Glomerular visceral epithelial cell (primary cell): ENCODE data around the gene NUDC.

Experiments used
- DNase-seq: peaks from one replicate; pipeline ENCODE4 v3.0.0-alpha.2; 2016; ENCODE audit errors: extremely low spot score

The NUDC gene

GRCh38 chr1:26951216-26951615 is 29.7 kb downstream of the NUDC start:
- no peak for DNase-seq

DNA sequence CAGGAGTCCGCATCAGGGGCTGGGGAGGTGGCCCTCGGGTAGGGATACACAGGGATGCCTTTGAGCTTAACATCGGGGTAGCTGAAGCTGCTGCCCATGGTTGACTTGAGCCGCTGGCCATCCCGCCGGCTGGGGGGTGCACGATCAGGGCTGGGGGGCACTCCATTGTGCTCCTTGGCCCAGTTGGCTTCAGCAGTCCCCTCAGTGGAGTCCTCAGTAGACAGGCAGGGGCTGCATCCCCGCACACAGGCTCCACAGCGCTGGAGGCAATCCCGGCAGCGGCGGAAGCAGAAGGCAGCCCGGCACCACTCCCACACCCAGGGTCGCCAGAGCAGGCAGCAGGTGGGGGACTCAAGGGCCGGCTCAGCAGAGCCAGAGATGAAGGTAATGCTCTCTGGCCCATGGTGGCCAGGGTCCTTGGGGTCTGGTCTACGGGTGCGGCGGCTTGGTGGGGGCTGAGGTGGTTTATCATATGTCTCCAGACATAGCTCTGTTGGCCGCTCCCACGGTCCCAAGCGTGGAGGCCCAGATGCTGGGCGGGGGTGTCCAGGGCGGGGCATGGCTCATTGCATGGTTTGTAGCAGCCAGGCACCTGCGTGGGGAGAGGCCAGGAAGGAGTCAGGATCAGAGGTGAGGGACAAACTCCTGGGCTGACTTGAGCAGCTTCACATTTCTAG is 30.4 kb downstream of the NUDC start:
- DNase-seq: no peak

DNA sequence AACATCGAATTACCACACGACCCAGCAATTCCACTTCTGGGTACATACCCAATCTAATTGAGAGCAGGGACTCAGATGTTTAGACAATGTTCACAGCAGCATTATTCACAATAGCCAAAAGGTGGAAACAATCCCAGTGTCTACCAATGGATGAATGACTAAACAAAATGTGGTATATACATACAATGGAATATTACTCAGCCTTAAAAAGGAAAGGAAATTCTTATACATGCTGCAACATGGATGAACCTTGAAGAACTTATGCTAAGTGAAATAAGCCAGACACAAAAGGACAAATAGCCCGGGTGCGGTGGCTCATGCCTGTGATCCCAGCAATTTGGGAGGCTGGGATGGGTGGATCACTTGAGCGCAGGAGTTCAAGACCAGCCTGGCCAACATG is 31.8 kb downstream of the NUDC start:
- no peak for DNase-seq

DNA sequence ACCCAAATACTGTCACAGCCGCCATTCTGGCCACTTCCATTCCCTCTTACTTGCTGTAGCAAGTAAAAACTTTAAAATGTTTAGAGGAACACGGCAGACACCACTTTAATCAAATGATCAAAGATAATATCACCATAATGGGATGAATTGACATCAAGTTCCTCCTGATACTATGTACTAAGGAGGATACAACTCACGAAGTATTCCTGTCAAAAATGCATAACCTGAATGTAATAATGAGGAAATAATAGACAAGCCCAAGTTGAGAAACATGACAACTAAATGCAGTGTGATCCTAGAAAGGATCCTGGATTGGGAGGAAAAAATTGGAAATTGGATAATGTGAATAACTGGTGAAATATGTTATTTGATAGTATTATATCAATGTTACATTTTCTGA is 34.8 kb downstream of the NUDC start:
- no peak for DNase-seq

- DNase-seq: no peak
These were observed 35.8 kb downstream of the NUDC start for GRCh38 chr1:26957306-26957705.

GRCh38 chr1:26959270-26959669 is 37.7 kb downstream of the NUDC start:
- DNase-seq: no peak

DNA sequence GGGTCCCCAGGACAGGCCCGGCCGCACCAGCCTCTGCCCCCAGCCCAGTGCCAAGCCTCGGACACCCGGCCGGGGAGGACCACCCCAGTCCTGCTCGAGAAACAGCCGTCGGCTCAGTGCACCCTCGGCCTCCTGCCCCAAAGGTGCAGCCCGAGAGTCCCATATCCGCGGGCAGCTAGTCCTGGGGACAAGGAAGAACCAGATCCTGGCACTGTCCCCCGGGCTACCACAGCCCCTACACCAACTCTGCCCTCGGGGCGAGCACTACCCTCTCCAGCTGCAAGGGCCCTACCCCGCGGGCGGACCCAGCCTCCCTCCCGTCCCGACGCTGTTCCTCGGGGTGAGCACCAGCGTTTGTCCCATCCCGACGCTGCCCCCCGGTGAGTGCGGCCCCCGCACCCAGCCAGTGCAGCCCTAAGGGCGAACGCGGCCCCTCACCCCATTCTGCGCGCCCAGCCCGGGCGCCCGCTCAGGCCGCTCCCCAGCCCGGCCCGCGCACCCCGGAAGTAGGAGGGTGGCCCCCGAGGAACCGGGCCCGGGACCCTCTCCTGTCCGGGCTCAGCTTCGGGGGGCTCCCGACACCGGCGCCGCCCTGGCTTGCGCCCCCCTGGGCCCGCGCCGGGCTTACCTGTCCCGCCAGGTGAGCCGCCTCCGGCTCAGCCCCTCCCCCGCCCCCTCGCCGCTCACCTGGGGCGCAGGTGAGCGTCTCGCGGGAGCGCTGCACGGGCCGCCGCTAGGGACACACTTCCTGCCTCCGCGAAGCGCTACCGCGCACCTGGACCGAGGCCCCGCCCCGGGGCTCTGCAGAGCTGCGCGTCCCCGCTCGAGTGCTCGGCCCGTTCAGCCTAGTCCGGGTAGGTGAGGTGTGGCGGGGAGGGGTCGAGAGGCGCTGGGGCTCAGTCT is 38.4 kb downstream of the NUDC start, which contains the start of gene KDF1:
Gene KDF1, minus strand, starts transcription at position 747 of the 903 bp plus-strand sequence. CDS start 8,088 bp downstream, outside the sequence.
- DNase-seq: no peak

- no peak for DNase-seq
These were observed 39.1 kb downstream of the NUDC start for GRCh38 chr1:26960625-26960966.

GRCh38 chr1:26961826-26962225 is 40.3 kb downstream of the NUDC start:
- DNase-seq: peak; percentile 35

GRCh38 chr1:26965213-26965612 is 43.7 kb downstream of the NUDC start:
- no peak for DNase-seq

DNA sequence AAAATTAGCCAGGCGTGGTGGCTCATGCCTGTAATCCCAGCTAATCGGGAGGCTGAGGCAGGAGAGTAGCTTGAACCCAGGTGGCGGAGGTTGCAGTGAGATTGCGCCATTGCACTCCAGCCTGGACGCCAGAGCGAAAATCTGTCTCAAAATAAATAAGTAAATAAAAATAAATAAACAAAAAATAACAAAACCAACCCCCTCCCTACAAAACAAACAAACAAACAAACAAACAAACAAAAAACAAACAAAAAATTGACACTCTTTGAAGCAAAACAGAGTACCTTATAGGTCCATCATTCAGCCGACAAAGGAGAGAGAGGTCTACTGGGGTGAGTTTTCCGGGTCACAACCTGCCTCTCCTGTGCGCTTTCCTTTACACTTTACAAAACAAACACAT is 44.1 kb downstream of the NUDC start:
- no peak for DNase-seq

DNA sequence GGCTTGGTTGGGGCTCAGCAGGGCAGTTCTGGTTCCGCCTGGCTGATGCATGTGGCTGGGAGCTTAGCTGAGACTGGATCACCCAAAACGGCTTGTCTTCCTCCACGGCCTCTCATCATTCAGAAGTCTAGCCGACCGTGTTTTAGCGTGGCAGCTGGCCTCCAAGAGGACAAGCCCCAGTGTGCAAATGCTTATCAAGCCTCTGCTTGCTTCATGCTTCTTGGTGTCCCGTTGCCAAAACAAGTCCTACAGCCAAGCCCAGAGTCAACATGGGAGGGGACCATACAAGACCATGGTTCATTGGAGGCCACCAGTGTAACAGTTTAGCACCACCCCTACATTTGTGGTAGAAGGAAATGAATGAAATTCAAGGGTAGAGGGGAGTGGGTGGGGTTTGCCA is 49.3 kb downstream of the NUDC start:
- no peak for DNase-seq

DNA sequence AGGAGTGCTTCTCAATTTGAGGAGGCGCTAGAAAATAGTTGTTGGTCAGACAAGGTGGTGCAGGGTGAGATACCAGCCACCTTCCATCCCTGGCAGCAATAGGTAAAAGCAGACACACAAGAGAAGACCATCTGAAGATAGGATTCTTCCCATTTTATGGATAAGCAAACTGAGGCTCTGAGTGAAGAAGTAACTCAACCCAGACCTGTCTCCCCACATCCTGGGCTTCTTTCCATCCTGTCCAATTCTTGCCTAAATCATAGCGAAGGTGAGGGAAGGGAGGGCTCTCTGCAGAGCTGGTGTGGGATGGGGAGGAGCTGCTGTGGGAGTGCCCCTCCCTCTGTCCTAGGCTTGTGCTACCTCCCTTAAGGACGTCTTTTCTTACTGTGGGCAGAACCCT is 50.0 kb downstream of the NUDC start:
- no peak for DNase-seq

DNA sequence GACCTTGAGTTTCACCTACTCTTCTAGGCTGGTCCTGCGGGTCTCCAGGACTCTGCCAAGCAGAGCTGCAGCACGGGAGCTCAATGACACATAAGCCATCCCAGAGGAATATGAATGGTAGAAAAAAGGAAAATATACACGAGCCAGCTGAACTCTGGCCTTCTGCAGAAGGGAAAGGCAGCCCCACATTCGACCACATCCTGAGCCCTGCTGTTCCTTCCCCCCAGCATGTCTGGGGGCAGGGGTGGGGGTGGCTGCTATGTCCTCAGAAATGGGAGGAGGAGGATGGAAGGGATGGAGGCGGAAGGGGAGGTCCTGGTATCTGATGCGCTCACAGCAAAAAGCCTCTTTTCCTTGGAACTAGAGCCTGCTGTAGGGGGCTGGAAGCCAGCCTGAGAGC is 50.8 kb downstream of the NUDC start:
- no peak for DNase-seq

DNA sequence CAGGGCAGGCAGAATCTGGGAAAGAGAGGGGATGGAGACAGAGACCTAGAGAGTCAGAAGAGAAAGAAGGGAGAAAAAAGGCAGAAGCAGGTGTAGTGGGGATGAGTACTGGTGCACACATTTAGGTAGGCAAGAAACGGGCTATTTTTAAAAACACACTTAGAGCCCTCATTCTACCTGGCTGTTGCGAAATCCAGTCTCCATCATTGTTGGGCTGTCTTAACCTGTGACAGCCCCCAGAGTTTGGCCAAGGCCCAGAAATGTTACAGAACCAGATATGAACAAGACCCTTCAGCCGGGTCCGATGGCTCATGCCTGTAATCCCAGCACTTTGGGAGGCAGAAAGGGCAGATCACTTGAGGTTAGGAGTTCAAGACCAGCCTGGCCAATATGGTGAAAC is 51.3 kb downstream of the NUDC start:
- DNase-seq: no peak

GRCh38 chr1:26976621-26977510 is 55.3 kb downstream of the NUDC start:
- no peak for DNase-seq

DNA sequence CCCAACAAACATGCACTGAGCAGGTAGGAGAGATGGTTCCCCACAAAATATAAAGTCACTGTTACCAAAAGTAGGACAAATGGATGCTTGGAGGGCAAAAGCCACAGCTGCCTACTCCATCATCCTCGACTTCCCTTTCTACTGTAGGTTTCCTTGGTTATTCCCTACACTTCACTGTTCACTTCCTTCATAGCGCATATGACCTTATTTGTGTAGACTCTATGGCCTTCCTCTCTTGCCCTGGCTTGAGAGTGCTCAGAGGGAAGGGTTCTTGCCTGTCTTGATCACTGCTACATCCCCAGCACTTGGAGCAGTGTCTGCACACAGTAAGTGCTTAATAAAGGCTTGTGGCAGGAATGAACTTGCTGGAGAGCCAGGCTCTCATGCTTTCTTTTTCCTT is 57.4 kb downstream of the NUDC start:
- no peak for DNase-seq

DNA sequence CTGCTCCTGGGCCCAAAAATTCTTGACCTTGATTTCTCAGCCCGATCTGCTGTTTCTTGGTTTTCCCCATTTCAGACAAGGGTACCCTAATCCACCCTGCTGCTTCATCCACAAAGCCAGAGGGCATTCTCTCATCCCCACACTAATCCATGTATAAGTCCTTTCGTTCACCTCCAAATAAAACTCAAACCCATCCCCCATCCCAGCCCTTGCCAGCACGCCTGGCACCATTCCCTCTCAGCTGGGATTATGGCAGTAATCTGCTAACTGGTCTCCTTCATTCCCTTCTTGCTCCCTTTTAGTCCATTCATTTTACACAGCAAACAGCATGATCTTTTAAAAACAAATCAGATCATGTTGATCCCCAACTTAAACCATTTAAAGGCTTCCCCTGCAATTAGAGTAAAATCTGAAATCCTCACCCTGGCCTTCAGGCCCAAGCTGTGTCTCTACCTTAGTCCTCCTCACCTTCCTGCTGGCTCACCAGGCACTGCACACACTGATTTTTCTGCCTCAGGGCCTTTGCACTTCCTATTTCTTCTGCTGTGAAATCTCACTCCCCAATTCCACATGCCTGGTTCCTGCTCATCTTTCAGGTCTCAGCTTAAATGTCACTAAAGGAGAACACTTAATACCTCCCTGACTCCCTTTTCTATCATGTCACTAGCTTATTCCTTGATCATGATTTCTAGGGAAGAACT is 59.8 kb downstream of the NUDC start:
- DNase-seq: no peak

GRCh38 chr1:26983863-26984262 is 62.3 kb downstream of the NUDC start:
- DNase-seq: no peak

DNA sequence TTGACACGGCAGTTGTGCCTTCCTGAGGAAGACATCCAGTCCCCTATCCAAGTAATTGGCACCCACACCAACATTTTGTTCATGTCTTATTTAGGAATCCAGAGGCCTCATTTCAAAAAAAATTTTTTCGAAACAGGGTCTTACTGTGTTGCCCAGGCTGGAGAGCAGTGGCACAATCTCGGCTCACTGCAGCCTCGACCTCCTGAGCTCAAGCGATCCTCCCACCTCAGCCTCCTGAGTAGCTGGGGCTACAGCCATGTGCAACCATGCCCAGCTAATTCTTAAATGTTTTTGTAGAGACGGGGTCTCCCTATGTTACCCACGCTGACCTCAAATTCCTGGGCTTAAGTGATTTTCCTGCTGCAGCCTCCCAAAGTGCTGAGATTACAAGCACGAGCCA is 62.7 kb downstream of the NUDC start:
- no peak for DNase-seq

GRCh38 chr1:26986658-26987057 is 65.1 kb downstream of the NUDC start:
- DNase-seq: no peak
